ENCODE measurements around the gene VWA8.
"Not testable (repeated sequence)": the region's sequence is repeated elsewhere in the genome, so short reads cannot be mapped to it uniquely, and the experiment has no call there.

Gene VWA8

DNA sequence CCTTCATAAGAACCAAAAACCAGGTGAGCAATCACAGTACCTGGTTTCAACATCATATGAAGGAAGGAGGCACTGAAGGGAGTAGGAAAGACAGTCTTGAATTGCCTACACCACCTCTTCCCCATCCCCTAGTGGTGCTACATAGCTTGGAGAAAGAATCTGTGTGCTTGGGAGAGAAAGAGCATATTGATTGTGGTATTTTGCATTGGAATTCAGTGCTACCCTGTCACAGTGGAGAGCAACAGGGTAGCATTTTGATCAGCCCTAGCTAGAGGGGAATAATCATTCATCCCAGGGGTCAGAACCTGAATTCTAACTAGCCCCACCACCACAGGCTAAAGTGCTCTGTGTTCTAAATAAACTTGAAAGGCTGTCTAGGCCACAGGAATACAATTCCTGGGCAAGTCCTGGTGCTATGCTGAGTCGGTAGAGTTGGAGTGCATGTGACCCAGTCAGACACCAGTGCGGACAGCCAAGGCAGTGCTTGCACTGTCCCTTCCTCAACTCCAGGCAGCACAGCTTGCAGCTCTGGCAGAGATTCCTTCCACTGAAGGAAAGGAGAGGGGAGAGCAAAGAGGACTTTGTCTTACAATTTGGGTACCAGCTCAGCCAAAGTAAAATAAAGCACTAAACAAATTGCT lies 158.7 kb downstream of the VWA8 start:
- DNase-seq: no peak

- no peak for DNase-seq
Observed at GRCh38 chr13:41791056-41791455, 169.9 kb downstream of the VWA8 start.

GRCh38 chr13:41788552-41788951 lies 172.4 kb downstream of the VWA8 start:
- no peak for DNase-seq

DNA sequence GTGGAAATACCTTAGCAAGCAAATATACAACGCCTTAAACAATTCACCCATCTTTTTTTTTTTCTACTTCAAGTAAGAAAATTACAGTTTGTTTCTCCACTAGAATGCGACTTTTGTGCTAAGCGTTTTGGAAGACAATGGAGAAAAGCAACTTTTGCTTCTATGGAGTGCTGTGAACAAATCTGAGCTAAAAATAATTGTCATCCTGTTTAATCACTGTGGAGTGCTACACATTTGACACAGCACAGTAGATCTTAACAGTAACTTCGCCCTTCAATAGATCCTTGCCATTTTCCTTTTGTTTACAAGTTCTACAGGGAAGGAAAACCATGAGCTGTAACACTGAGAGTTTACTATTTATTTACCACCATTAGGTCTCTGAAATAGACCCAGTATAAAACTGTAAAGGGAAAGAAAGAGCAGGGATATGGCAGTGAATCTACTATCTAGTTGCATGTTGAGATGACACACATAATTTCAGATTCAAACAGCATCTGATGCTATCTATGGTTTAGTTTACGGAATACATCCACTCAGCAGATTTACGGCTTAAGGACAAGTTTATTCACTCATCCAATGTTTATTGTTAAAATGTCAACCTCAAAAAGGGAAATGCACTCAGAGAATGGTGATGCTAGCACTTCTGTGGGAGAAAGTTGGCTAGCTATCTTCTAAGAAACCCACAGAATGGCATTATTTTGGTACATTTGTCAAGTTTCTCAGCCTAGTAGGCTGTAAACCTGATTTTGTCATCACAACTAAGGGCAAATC lies 175.3 kb downstream of the VWA8 start:
- DNase-seq: no peak

DNA sequence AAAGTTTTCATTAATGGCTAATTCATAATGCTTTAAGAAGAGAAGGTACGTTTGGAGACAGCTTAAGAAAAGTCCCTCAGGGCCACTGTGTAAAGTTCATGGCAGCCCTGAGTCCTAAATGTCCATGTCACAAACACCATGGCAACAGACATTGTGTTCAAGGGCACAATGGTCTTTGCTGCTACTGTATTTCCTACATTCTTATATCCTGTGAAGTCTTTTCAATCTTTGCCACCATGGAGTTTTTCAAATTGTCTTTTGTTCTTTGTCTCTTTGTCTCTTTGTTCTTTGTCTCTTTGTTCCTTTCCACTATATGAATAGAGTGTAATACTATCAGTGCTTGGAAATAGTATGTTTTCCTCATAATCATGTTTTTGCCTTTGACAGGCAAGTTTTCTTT lies 178.8 kb downstream of the VWA8 start:
- no peak for DNase-seq

DNA sequence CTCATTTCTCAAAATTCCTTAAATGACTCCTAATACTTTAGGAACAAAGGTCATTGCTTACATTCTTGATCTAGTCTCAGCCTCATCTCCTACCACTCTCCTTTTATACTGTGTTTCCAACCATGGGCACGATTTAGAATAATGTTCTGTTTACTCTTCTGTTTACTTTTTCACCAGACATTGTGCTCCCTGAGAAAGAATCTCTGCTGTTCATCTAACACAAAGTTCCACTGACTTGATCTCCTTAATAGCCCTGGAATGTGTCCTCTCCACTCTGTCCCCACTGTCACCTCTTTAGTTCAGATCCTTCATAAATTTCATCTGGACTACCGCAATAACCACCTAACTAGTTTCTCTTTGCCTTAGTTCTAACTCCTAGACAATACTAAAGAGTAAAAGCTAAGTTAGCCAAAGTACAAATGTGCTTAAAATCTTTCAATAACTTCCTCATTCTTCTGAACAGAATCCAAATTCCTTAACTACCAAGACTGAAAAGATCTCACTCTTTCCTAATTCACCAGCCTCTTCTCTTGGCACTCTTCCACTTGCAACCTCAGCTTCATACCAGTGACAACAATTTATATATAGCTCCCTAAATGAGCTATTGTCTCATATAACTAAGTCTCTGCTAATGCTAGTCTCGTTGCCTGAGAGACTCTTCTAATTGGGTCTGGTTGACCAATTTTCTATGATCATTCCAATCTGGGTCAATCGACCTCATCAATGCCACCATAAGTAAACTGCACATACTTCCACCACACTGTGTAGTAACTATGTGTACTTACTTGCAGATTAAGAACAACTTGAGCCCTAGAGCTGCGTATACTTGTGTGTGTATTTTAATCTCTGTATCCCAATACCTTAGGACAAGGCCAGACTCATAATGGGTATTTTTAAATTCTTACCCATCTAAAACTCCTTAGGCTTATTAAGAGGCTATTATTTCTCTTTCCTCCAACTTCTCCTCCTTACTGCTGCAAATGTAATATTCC lies 179.9 kb downstream of the VWA8 start:
- DNase-seq: no peak

- DNase-seq: no peak
Observed at GRCh38 chr13:41775251-41775650, 185.7 kb downstream of the VWA8 start.

- no peak for DNase-seq
Observed at GRCh38 chr13:41774605-41775218, 186.2 kb downstream of the VWA8 start.

DNA sequence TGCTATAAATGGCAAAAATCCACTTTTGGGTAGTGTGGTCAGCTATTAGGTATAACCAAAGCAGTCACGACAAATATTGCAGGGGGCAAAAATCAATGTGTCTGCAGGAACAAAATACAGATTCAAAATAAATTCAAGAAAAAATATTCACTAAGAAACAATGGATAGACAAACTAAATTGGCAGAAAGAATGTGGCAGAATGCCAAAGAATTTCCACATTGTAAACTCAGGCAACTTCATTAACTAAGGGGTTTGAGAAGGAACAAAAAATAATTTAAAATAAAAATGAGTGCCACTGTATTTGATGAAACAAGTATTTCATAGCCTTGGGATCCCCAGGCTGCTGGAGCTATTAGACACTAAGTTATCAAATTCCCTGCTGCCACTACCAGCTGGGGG lies 193.1 kb downstream of the VWA8 start:
- no peak for DNase-seq

- DNase-seq: no peak
Observed at GRCh38 chr13:41766439-41766838, 194.5 kb downstream of the VWA8 start.

DNA sequence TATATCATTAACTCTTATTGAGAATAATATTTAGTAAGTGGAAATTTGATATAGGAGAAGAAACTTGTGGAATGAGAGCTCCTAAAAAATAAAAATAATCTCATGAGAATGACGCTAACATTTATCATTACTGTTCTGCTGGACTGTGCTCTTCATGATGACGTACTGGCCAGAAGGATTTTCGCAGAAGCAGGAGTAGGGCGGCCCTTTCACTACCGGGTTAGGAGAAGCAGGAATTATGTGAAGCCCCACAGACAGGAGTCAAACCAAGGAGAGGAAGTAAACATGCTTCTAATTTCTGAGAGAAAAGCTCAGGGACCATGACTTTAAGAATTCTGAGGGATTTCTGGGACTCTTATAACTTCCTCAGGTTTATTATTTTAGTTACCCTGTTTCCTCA lies 195.1 kb downstream of the VWA8 start:
- DNase-seq: no peak

DNA sequence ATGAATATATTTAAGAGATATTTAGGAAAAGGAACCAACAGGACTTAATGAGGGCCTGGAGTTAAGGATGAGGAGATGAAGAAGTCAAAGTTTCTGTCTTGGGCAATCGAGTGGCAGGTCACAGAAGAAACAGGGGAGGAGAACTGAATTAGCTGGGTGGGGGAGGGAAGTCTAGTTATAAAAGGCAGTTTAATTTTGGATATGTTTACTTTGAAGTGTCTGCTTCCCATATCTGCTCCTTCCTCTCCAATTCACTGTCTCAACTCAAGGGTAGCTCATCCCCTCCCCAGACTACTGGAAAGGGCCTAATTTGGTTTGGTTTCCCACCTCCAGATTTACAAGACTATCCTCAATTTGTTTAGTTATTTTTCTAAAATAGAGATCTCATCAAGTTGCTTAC lies 195.9 kb downstream of the VWA8 start:
- no peak for DNase-seq

- DNase-seq: no peak
Observed at GRCh38 chr13:41764558-41764957, 196.4 kb downstream of the VWA8 start.

DNA sequence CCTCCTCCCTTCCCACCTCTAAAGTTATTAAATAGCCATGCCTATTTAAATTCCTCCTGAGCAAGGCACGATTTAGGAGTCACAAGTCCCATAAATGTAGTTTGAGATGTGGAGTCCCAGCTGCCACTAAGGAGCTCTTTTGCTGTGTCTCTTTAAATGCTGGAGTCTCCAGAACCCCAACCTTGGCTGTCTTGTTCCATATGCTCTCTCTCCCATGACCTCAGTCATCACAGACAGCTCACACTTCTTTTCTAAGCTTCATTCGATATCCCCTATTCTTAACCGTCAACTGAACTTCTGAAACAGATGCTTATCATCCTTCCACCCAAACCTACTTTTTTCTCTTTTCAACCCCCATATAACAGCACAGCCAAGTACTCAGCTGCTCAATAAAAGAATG lies 197.1 kb downstream of the VWA8 start:
- no peak for DNase-seq

DNA sequence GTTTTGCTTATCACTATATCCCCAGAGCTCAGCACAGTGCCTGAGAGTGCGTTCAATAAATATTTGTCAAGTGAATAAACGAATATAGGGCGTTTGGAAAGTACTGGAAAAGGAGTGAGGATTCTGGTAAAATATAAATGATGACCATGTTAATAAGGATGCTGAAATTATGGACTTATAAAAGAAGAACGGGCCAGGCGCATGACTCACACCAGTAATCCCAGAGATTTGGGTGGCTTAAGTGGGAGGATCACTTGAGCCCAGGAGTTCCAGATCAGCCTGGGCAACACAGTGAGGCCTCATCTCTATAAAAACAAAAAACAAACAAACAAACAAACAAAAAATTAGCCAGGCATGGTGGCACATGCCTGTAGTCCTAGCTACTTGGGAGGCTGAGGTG lies 198.1 kb downstream of the VWA8 start:
- DNase-seq: no peak

- no peak for DNase-seq
Observed at GRCh38 chr13:41756198-41756880, 204.6 kb downstream of the VWA8 start.

DNA sequence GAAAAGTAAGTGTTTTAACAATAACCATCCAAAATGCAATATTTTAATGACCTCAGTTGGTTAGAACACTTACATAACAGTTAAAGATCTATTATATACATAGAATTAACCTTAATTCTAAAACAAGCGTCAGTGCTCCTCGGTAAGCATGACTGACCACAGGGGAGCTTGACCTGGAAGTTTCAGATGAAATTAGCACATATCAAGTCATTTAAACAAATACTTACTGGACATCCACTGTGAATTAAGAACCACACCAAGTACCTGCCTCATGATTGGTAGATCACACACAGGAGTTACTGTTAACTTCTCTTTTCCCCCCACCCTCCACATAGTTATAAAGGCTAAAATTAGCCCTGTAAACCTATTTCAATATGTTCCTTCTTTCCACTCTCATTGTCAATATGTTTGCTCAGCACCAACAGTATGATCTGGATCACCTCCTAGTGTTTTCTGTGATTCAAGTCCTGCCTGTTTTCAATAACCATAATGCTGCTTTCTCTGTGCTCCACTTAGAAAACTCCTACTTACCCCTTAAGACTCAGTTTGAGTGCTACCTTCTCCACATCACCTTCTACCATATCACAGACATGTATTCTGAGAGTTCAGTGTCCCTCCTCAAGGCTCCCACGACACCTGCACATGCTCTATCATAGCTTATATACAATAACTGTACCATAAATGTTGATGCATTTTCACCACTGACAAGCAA lies 209.0 kb downstream of the VWA8 start:
- no peak for DNase-seq

DNA sequence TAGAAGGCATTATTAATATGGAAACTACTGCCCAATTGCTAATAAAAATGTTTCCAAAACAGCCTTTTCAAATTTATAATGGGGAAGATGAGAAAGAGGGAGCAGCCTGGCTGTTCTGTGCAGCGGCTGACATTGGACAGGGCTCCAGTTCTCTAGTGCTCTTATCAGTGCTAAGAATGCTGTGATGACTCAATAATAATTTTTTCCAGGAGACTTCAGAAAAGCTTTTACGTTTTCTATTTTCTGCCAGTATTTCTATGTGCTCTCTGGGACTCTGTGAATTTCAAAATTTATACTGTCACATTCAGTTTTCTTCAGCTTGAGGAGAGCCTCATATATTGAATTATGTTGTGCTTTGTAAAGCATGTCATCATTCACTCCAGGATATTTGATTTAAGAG lies 209.6 kb downstream of the VWA8 start:
- DNase-seq: no peak

DNA sequence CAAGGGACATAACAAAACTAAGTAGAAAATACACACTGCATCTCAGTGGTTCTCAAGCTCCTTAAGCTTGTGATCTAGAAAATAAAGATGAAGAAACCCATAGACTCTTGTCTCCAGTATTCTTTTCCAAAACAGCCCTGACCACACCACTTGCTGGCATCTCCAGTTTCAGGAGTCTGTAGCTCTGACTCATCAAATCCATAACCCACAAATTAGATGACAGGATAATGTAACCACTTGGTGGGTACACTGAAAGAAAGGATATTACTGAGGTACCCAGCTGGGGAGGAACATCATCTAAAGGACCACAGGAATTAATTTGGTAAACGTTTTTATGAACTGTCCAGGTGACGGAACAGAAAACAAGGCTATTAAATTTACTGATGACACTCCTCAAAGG lies 214.7 kb downstream of the VWA8 start:
- DNase-seq: no peak

DNA sequence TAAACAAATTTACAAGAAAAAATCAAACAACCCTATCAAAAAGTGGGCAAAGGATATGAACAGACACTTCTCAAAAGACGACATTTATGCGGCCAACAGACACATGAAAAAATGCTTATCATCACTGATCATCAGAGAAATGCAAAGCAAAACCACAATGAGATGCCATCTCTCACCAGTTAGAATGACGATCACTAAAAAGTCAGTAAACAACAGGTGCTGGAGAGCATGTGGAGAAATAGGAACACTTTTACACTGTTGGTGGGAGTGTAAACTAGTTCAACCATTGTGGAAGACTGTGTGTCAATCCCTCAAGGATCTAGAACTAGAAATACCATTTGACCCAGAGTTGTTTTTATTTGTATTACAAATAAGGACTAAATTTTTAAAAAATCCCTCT lies 215.4 kb downstream of the VWA8 start:
- DNase-seq: not testable (repeated sequence)

DNA sequence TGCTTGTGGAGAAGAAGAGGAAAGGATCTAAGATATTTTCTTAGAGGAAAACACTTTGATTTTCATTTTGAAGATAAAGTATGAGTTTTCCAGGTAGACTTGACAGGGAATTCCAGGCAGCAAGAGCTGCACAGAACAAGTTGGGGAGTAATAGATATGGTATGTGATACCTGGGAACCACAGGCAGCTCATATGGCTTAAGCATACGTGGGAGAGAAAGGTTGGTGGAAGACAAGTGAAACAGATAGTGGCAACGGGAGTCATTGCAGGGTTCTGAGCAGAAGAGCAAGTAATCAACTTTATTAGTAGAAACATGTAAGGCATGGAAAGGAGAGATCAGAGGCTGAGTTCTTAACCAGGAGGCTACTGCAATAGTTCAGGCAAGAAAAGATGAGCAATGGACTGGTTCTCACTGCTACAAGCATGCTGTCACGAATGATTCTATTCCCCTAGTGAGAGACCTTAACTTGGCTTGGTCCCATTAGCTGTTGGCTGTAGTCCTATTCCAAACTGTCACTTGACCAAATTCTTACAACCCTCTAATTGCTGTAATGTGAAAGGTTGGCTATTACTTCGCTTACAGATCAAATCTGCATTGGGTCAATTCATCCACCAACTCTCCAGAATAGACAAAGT lies 217.9 kb downstream of the VWA8 start:
- no peak for DNase-seq

All from activated CD8-positive, alpha-beta memory T cell treated with anti-CD3 and anti-CD28 coated beads, Interleukin-2, amount 50 U/mL, for 48 hours (primary cell).